HL-60 (cell line): ENCODE measurements around the gene RHOJ.

Experiments used
- DNase-seq, 2 experiments: peaks; one replicate each; pipeline ENCODE4 v3.0.0-alpha.2; 2010 to 2020; ENCODE audit warnings: low read depth in 1 of 2, low spot score in 1 of 2
- H3K27ac ChIP-seq: fragments of 250-450 bp; sonication (Bioruptor Pico); replicated peaks from 2 replicates; pipeline ENCODE4 v1.5.1; 2020; ENCODE audit warnings: mild to moderate bottlenecking, moderate library complexity
- H3K27me3 ChIP-seq: fragments of 250-450 bp; sonication (Bioruptor Pico); 2 replicates; pipeline ENCODE4 v1.5.1; 2021; ENCODE audit warnings: mild to moderate bottlenecking, moderate library complexity; ENCODE audit not compliant: insufficient read depth, poor library complexity, severe bottlenecking
- H3K4me3 ChIP-seq: replicated peaks from 2 replicates; pipeline ENCODE4 v1.5.1; 2011; ENCODE audit warnings: mild to moderate bottlenecking, control low read depth, low read length; ENCODE audit not compliant: insufficient read depth
- GABPA ChIP-seq: IDR thresholded peaks from 2 replicates; pipeline ENCODE4 v1.6.1; 2012; ENCODE audit warnings: low read depth
- POLR2AphosphoS5 ChIP-seq: IDR thresholded peaks from 2 replicates; pipeline ENCODE4 v1.6.1; 2012; ENCODE audit warnings: low read depth
- SPI1 ChIP-seq: IDR thresholded peaks from 2 replicates; pipeline ENCODE4 v1.6.1; 2012; ENCODE audit warnings: low read depth, mild to moderate bottlenecking, borderline replicate concordance
- TF ChIP-seq, protein P1 (sequence below): IDR thresholded peaks from 2 replicates; pipeline ENCODE4 v1.6.1; 2012; ENCODE audit warnings: low read depth; ENCODE audit not compliant: insufficient replicate concordance
- TF ChIP-seq, protein P2 (sequence below): IDR thresholded peaks from one replicate; pipeline ENCODE4 v1.5.1; 2011; ENCODE audit warnings: low read length, control low read depth, inconsistent platforms; ENCODE audit not compliant: insufficient read depth

The RHOJ gene

DNA sequence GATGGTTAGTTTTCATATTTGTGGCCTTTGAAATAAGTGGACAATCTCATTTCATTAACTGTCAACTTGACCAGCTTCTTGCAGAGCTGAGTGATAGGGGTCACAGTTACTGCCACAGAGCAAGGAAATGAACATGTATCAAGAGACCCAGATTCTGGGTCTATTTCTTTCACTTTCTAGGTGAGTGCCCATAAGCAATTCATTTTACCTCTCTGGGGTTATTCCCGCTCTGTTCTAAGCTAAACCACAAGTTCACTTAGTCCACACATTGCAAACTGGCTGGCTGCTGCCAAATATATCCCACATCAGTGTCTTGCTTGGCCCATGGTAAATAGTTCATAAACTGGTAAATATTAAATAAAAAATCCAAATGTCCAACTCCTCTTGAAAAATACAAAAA lies 84.6 kb downstream of the RHOJ start:
- TF ChIP-seq SPI1 (no peak), POLR2AphosphoS5 (no peak)
- Histone ChIP-seq H3K27ac (no peak overlapping the region), H3K27me3 (peaks cover 7% of the 10 kb centered on the region), H3K4me3 (no peak overlapping the region)
- no peak for DNase-seq

DNA sequence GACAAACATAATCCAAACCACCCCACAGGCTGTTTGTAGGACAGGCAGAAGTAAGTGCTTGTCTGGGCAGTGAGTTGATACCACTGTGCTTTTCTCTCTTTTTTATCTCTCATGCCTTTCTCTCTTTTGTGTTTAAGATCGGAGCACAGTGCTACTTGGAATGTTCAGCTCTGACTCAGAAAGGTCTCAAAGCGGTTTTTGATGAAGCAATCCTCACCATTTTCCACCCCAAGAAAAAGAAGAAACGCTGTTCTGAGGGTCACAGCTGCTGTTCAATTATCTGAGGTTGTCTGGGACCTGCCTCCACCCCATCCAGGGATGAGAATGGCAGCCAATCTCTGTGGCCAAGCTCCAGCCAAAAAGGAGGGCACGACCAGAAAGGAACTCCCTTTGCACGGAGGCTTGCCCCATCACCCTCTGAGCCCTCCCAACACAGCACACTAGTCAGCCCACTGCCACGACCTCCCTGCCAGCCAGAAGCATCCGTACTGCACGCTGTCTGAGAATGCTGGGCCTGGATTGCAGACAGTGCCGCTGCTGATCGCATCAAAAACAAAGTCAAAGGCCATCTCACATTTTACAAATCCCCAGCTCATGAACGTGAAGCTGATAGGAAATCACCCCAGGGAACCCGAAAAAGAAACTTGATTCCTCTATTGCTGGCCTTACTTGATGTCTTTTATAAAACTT lies 86.6 kb downstream of the RHOJ start:
- no peak overlapping the region for H3K4me3 ChIP-seq
- H3K27me3 ChIP-seq: peaks cover 2% of the 10 kb centered on the region
- TF ChIP-seq, protein P1, sequence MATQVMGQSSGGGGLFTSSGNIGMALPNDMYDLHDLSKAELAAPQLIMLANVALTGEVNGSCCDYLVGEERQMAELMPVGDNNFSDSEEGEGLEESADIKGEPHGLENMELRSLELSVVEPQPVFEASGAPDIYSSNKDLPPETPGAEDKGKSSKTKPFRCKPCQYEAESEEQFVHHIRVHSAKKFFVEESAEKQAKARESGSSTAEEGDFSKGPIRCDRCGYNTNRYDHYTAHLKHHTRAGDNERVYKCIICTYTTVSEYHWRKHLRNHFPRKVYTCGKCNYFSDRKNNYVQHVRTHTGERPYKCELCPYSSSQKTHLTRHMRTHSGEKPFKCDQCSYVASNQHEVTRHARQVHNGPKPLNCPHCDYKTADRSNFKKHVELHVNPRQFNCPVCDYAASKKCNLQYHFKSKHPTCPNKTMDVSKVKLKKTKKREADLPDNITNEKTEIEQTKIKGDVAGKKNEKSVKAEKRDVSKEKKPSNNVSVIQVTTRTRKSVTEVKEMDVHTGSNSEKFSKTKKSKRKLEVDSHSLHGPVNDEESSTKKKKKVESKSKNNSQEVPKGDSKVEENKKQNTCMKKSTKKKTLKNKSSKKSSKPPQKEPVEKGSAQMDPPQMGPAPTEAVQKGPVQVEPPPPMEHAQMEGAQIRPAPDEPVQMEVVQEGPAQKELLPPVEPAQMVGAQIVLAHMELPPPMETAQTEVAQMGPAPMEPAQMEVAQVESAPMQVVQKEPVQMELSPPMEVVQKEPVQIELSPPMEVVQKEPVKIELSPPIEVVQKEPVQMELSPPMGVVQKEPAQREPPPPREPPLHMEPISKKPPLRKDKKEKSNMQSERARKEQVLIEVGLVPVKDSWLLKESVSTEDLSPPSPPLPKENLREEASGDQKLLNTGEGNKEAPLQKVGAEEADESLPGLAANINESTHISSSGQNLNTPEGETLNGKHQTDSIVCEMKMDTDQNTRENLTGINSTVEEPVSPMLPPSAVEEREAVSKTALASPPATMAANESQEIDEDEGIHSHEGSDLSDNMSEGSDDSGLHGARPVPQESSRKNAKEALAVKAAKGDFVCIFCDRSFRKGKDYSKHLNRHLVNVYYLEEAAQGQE: no peak
- TF ChIP-seq, protein P2, sequence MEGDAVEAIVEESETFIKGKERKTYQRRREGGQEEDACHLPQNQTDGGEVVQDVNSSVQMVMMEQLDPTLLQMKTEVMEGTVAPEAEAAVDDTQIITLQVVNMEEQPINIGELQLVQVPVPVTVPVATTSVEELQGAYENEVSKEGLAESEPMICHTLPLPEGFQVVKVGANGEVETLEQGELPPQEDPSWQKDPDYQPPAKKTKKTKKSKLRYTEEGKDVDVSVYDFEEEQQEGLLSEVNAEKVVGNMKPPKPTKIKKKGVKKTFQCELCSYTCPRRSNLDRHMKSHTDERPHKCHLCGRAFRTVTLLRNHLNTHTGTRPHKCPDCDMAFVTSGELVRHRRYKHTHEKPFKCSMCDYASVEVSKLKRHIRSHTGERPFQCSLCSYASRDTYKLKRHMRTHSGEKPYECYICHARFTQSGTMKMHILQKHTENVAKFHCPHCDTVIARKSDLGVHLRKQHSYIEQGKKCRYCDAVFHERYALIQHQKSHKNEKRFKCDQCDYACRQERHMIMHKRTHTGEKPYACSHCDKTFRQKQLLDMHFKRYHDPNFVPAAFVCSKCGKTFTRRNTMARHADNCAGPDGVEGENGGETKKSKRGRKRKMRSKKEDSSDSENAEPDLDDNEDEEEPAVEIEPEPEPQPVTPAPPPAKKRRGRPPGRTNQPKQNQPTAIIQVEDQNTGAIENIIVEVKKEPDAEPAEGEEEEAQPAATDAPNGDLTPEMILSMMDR: no peak
- TF ChIP-seq GABPA (no peak), POLR2AphosphoS5 (no peak), SPI1 (no peak)
- no peak overlapping the region for H3K27ac ChIP-seq
- DNase-seq: no peak

DNA sequence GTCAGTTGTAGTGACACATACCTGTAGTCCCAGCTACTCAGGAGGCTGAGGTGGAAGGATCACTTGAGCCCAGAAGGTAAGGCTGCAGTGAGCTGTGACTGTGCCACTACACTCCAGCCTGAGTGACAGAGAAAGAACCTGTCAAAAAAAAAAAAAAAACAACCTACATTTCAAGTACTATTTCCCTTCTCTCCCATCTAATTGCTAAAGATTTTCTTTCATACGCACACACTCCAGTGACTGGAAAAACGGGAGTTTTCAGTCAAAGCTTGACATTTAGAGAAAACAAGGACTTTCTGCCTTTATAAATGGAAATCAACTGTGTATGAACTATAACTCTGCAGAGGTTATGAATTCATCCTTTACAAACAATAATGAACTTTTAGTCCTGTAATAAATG lies 88.6 kb downstream of the RHOJ start:
- Histone ChIP-seq H3K4me3 (no peak overlapping the region), H3K27ac (no peak overlapping the region), H3K27me3 (no peaks in the 10 kb centered on the region)
- DNase-seq: no peak
- TF ChIP-seq GABPA (no peak), POLR2AphosphoS5 (no peak), SPI1 (no peak)
- TF ChIP-seq, protein P2: no peak
- TF ChIP-seq, protein P1: no peak

DNA sequence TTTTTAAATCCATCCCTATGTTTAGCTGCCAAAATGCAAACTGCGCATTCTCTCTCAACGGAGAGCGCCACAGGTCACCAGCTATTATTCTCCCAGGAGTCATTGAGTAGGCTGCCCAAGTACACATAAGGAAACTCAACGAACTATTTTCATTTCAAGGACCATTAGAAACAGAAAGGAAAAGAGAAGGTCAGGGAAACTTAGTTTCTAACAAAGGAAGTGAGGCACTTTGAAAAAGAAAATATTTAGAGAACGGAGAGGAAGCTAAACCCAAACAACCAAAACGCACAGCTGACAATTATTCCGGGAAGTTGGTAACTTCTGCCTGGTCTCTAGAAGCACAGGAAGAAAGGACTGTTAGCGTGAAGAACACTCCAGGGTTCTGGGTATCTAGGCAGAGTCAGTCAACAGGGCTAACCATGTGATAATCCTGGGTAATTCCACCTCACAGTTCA lies 91.0 kb downstream of the RHOJ start:
- Histone ChIP-seq H3K4me3 (no peak overlapping the region), H3K27ac (no peak overlapping the region)
- TF ChIP-seq SPI1 (no peak), POLR2AphosphoS5 (no peak), GABPA (no peak)
- TF ChIP-seq, protein P2: no peak
- TF ChIP-seq, protein P1: no peak

More for the DNA sequence above, 91.0 kb downstream of the RHOJ start:
- DNase-seq: no peak
- no peaks in the 10 kb centered on the region for H3K27me3 ChIP-seq
